ENCODE data around the gene KDM5A.

KDM5A gene

DNA sequence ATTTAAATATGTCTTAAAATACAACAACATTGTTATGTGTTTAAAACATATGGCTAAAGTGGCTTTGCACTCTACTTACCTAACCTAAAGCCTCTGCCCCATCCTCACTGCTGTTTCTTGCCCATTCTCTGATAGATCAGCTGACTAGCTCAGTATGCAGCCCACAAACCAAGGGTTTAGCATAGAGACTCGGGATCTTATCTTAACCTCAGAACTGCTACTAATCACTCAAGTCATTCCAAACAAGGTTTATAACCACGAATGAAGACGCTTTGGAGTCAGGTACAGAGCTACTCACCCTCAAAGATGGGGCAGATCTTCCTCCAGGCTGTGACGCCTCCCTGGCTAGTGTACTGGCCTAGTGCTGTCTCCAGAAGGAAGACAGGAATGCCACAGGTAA lies 145.7 kb downstream of the KDM5A start:
- in situ Hi-C loops (cut with MboI; ENCODE audit: low pct_unique_long_range_greater_than_20kb, low sequenced_read_pairs, unreplicated experiment): no loop called here
- no peak for DNase-seq (ENCODE audit: low spot score)
- TF ChIP-seq, protein P1, sequence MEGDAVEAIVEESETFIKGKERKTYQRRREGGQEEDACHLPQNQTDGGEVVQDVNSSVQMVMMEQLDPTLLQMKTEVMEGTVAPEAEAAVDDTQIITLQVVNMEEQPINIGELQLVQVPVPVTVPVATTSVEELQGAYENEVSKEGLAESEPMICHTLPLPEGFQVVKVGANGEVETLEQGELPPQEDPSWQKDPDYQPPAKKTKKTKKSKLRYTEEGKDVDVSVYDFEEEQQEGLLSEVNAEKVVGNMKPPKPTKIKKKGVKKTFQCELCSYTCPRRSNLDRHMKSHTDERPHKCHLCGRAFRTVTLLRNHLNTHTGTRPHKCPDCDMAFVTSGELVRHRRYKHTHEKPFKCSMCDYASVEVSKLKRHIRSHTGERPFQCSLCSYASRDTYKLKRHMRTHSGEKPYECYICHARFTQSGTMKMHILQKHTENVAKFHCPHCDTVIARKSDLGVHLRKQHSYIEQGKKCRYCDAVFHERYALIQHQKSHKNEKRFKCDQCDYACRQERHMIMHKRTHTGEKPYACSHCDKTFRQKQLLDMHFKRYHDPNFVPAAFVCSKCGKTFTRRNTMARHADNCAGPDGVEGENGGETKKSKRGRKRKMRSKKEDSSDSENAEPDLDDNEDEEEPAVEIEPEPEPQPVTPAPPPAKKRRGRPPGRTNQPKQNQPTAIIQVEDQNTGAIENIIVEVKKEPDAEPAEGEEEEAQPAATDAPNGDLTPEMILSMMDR (IDR thresholded peaks at IDR 0.05; ENCODE audit: extremely low read depth, insufficient read depth, missing control alignments): no peak

DNA sequence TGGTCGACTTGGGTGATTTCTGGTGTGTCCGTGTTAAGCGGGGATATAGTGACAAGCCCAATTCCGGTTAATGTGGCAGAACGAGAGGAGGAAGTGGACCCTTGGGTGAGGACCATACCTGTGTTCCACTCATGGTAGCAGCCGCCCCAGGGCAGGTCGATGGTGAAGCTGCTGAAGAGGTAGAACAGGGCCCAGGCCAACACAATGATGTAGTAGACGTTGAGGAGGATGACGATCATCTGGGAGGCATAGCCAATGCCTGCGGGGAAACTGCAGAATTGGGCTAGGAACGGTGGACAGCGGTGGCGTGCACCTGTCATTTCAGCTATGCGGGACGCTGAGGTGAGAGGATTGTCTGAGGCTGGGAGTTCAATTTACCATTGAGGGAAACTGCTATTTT lies 146.6 kb downstream of the KDM5A start:
- in situ Hi-C loops (cut with MboI; ENCODE audit: low pct_unique_long_range_greater_than_20kb, low sequenced_read_pairs, unreplicated experiment): no loop called here
- DNase-seq (ENCODE audit: low spot score): no peak
- TF ChIP-seq, protein P1 (IDR thresholded peaks at IDR 0.05; ENCODE audit: extremely low read depth, insufficient read depth, missing control alignments): no peak

DNA sequence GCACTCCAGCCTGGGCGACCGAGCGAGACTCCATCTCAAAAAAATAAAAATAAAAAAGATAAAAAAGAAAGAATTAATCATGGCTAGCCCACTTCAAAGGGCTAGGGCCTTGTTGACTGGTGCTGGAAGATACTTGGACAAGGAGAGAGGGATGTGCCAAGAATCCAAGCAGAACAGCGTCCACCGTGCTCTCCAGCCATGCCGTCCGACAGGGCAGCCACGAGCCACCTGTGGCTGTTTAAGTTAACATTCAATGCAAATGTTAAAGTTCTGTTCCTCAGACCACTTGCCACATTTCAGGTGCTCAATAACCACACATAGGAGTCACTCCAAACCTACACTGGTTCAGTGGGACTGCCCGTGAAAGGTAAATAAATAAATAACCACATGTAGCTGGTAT lies 147.9 kb downstream of the KDM5A start:
- no peak for DNase-seq (ENCODE audit: low spot score)
- TF ChIP-seq, protein P1 (IDR thresholded peaks at IDR 0.05; ENCODE audit: extremely low read depth, insufficient read depth, missing control alignments): no peak
- in situ Hi-C loops (cut with MboI; ENCODE audit: low pct_unique_long_range_greater_than_20kb, low sequenced_read_pairs, unreplicated experiment): no loop called here

DNA sequence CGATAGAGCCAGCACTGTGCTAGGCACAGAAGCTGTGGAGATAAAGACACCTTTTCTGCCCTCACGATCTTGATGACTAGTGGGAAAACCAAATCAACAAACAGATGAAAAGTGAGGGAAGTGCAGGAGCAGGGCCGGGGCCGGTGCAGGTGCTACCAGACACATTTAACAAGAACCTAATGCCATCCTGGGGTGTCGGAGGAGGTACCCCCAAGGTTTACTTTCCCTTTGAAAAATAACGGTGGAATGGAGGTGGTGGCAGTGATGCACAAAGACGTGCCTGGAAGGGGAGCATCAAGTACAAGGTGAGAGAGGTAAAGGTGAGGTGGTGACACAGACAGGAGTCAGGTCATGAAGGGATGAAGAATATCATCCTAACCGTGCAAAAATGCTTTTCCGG lies 148.6 kb downstream of the KDM5A start:
- no peak for DNase-seq (ENCODE audit: low spot score)
- TF ChIP-seq, protein P1 (IDR thresholded peaks at IDR 0.05; ENCODE audit: extremely low read depth, insufficient read depth, missing control alignments): no peak

DNA sequence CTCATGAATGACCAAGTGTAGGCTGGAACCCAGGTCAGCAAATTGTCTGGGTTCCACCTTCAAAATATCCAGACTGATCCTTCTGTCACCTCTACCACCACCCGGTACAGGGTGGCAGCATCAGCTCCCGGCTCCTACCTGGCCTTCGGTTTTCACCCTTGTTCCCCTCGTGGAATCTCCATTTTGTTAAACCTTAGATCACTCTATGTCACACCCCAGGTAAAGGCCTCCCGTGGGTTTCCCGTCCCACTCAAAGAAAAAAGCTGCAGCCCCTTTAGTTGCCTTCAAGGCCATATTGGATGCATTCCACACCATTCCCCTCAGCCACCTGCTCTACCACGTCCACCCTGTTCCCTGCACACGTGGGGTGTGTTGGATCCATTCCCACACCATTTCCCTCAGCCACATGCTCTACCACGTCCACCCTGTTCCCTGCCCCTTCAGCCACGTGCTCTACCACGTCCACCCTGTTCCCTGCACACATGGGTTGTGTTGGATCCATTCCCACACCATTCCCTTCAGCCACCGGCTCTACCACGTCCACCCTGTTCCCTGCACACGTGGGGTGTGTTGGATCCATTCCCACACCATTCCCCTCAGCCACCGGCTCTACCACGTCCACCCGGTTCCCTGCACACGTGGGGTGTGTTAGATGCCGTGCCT lies 150.3 kb downstream of the KDM5A start:
- TF ChIP-seq, protein P1 (IDR thresholded peaks at IDR 0.05; ENCODE audit: extremely low read depth, insufficient read depth, missing control alignments): no peak
- in situ Hi-C loops (cut with MboI; ENCODE audit: low pct_unique_long_range_greater_than_20kb, low sequenced_read_pairs, unreplicated experiment): no loop called here
- DNase-seq (ENCODE audit: low spot score): no peak

More for the DNA sequence above, 148.6 kb downstream of the KDM5A start:
- in situ Hi-C loops (cut with MboI; ENCODE audit: low pct_unique_long_range_greater_than_20kb, low sequenced_read_pairs, unreplicated experiment): no loop called here

DNA sequence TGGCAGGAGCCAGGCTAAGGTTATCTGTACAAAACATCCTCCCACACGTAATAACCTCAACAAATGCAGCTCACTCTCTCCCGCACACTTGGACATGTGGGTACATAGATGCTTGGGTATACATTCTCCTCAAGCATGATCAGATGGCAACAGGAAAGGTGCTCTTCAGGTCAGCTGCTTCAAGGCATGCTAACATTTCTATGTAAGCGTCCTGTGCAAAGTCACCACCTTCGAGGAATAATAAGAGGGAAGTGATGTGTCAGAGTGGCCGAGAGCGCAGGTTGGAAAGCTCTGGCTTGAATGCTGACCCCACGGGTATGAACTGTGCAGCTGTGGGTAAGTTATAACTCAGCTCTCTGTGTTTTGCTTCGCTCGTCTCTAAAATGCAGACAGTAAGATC lies 151.0 kb downstream of the KDM5A start:
- TF ChIP-seq, protein P1 (IDR thresholded peaks at IDR 0.05; ENCODE audit: extremely low read depth, insufficient read depth, missing control alignments): no peak
- in situ Hi-C loops (cut with MboI; ENCODE audit: low pct_unique_long_range_greater_than_20kb, low sequenced_read_pairs, unreplicated experiment): no loop called here

More for the DNA sequence above, 151.0 kb downstream of the KDM5A start:
- no peak for DNase-seq (ENCODE audit: low spot score)
